WTC11 (cell line): Measurements from ENCODE around the gene AKAP9. TPM values are rescaled to one million over a fixed set of nuclear protein-coding genes. Genes with fewer than 3 reads are reported as not detected.

Experiments
- ATAC-seq: fragments of 200-7000 bp; cut with Tn5 transposase; 2 replicates; pipeline ENCODE4 v1.10.0; 2021; ENCODE audit warnings: mild to moderate bottlenecking, moderate library complexity
- CTCF ChIA-PET: fragments of 300-600 bp; sonication (Branson Sonifier 250); formaldehyde crosslinking; loops from one replicate; lab custom pipeline; 2021; ENCODE audit warnings: antibody characterized with exemption; lab: Charles Lee
- POLR2A ChIA-PET: fragments of 350-600 bp; sonication (Branson Sonifier 250); formaldehyde crosslinking; loops from one replicate; lab custom pipeline; 2021; ENCODE audit warnings: antibody characterized with exemption; lab: Charles Lee
- DNase-seq: peaks from one replicate; pipeline ENCODE4 v3.0.0; 2021; ENCODE audit warnings: low spot score
- H3K27ac Mint-ChIP-seq: 2 replicates; pipeline ENCODE4 v1.8.0; 2021; ENCODE audit warnings: mixed read lengths
- H3K27me3 Mint-ChIP-seq: 2 replicates; pipeline ENCODE4 v1.8.0; 2021; ENCODE audit warnings: low read depth, mild to moderate bottlenecking, moderate library complexity, mixed read lengths
- H3K36me3 Mint-ChIP-seq: 2 replicates; pipeline ENCODE4 v1.8.0; 2021; ENCODE audit warnings: mixed read lengths
- H3K4me1 Mint-ChIP-seq: 2 replicates; pipeline ENCODE4 v1.8.0; 2022; ENCODE audit warnings: mixed read lengths
- H3K4me3 Mint-ChIP-seq: 2 replicates; pipeline ENCODE4 v1.8.0; 2021; ENCODE audit warnings: mild to moderate bottlenecking, moderate library complexity, mixed read lengths
- H3K9me3 Mint-ChIP-seq: 2 replicates; pipeline ENCODE4 v1.8.0; 2021; ENCODE audit warnings: mixed read lengths
- CBFB ChIP-seq: sonication (generic); formaldehyde crosslinking; IDR thresholded peaks from 2 replicates; pipeline ENCODE4 v1.8.1; 2022; ENCODE audit warnings: mild to moderate bottlenecking, low read depth, missing genetic modification reagents
- FOXJ3 ChIP-seq: sonication (generic); formaldehyde crosslinking; IDR thresholded peaks from 2 replicates; pipeline ENCODE4 v1.9.0; 2021; ENCODE audit warnings: missing genetic modification reagents, mild to moderate bottlenecking, borderline replicate concordance
- GRHL2 ChIP-seq: fragments of 250-450 bp; sonication (Bioruptor Pico); IDR thresholded peaks from 2 replicates; pipeline ENCODE4 v1.8.0; 2022; ENCODE audit warnings: mild to moderate bottlenecking, moderate library complexity; ENCODE audit not compliant: insufficient replicate concordance, severe bottlenecking
- IRF2 ChIP-seq: sonication (generic); formaldehyde crosslinking; IDR thresholded peaks from 2 replicates; pipeline ENCODE4 v1.8.0; 2022; ENCODE audit warnings: low read depth, missing genetic modification reagents, borderline replicate concordance
- JAZF1 ChIP-seq: fragments of 250-450 bp; sonication (Bioruptor Pico); IDR thresholded peaks from 2 replicates; pipeline ENCODE4 v1.9.0; 2021; ENCODE audit warnings: moderate library complexity, mild to moderate bottlenecking, inconsistent platforms
- MXD4 ChIP-seq: fragments of 250-450 bp; sonication (Bioruptor Pico); IDR thresholded peaks from 2 replicates; pipeline ENCODE4 v1.8.0; 2021; ENCODE audit warnings: mild to moderate bottlenecking, moderate library complexity, borderline replicate concordance
- NR2C2 ChIP-seq: sonication (generic); formaldehyde crosslinking; IDR thresholded peaks from 2 replicates; pipeline ENCODE4 v1.8.0; 2022; ENCODE audit warnings: mild to moderate bottlenecking, missing genetic modification reagents
- RELA ChIP-seq: sonication (generic); formaldehyde crosslinking; IDR thresholded peaks from 2 replicates; pipeline ENCODE4 v1.8.1; 2022; ENCODE audit warnings: missing genetic modification reagents, mild to moderate bottlenecking, borderline replicate concordance
- ZNF121 ChIP-seq: sonication (generic); formaldehyde crosslinking; IDR thresholded peaks from 2 replicates; pipeline ENCODE4 v1.8.0; 2023; ENCODE audit warnings: missing genetic modification reagents
- ZNF138 ChIP-seq: sonication (generic); formaldehyde crosslinking; conservative IDR thresholded peaks from 2 replicates; pipeline ENCODE4 v1.8.1; 2022; ENCODE audit warnings: mild to moderate bottlenecking, moderate library complexity, missing genetic modification reagents
- ZNF219 ChIP-seq: sonication (generic); formaldehyde crosslinking; IDR thresholded peaks from 2 replicates; pipeline ENCODE4 v1.8.0; 2023; ENCODE audit warnings: missing genetic modification reagents, mild to moderate bottlenecking, borderline replicate concordance
- ZNF232 ChIP-seq: sonication (generic); formaldehyde crosslinking; IDR thresholded peaks from 2 replicates; pipeline ENCODE4 v1.8.0; 2022; ENCODE audit warnings: mild to moderate bottlenecking, missing genetic modification reagents
- ZNF416 ChIP-seq: fragments of 250-450 bp; sonication (Bioruptor Pico); IDR thresholded peaks from 2 replicates; pipeline ENCODE4 v1.9.0; 2021; ENCODE audit warnings: mild to moderate bottlenecking, inconsistent platforms
- total RNA-seq: library from RNA; stranded (reverse); gene quantifications from 3 replicates; pipeline ENCODE4 v1.2.3, GENCODE V29; 2021
- TF ChIP-seq, protein P1 (sequence below): sonication (generic); formaldehyde crosslinking; IDR thresholded peaks from 2 replicates; pipeline ENCODE4 v1.8.1; 2022; ENCODE audit warnings: mild to moderate bottlenecking, moderate library complexity, missing genetic modification reagents
- TF ChIP-seq, protein P2 (sequence below): sonication (generic); formaldehyde crosslinking; IDR thresholded peaks from 2 replicates; pipeline ENCODE4 v1.8.1; 2023; ENCODE audit warnings: mild to moderate bottlenecking, missing genetic modification reagents, borderline replicate concordance
- TF ChIP-seq, protein P3 (sequence below): fragments of 250-450 bp; sonication (Bioruptor Pico); IDR thresholded peaks from 2 replicates; pipeline ENCODE4 v1.9.0; 2021; ENCODE audit warnings: moderate library complexity, mild to moderate bottlenecking, inconsistent platforms, borderline replicate concordance
- TF ChIP-seq, protein P4 (sequence below): sonication (generic); formaldehyde crosslinking; IDR thresholded peaks from 2 replicates; pipeline ENCODE4 v1.8.1; 2022; ENCODE audit warnings: missing genetic modification reagents, borderline replicate concordance
- TF ChIP-seq, protein P5 (sequence below): sonication (generic); formaldehyde crosslinking; IDR thresholded peaks from 2 replicates; pipeline ENCODE4 v1.8.1; 2022; ENCODE audit warnings: low read depth, missing genetic modification reagents, borderline replicate concordance
- TF ChIP-seq, protein P6 (sequence below): fragments of 250-450 bp; sonication (Bioruptor Pico); IDR thresholded peaks from 2 replicates; pipeline ENCODE4 v1.9.0; 2021; ENCODE audit warnings: mild to moderate bottlenecking, borderline replicate concordance

AKAP9 gene
- total RNA-seq, 1 experiment from 2014 or later = 35.2 TPM

DNA sequence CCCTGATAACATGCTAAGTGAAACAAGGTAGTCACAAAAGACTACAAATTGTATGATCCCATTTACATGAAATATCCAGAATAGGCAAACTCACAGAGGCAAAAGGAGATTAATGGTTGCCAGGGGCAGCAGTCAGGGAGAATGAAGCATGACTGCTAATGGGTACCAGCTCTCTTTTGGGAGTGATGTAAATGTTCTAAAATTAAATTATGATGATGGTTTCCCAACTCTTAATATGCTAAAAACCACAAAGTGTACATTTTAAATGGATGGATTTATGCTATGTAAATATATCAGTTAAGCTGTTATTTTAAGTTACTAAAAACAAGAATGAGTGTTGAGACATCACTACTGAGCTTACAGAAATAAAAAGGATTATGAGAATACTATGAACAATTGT is 181.0 kb downstream of the AKAP9 start:
- CTCF ChIA-PET = no interaction called here
- Mint-ChIP-seq H3K9me3 (no peaks in the 10 kb centered on the region), H3K36me3 (peaks cover 80% of the 10 kb centered on the region), H3K4me3 (no peak overlapping the region), H3K27me3 (no peaks in the 10 kb centered on the region)
- no peak for DNase-seq
- POLR2A ChIA-PET = no interaction called here
- TF ChIP-seq, protein P1, sequence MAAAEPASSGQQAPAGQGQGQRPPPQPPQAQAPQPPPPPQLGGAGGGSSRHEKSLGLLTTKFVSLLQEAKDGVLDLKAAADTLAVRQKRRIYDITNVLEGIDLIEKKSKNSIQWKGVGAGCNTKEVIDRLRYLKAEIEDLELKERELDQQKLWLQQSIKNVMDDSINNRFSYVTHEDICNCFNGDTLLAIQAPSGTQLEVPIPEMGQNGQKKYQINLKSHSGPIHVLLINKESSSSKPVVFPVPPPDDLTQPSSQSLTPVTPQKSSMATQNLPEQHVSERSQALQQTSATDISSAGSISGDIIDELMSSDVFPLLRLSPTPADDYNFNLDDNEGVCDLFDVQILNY (CRISPR knock-in tag) = no peak
- TF ChIP-seq, protein P2, sequence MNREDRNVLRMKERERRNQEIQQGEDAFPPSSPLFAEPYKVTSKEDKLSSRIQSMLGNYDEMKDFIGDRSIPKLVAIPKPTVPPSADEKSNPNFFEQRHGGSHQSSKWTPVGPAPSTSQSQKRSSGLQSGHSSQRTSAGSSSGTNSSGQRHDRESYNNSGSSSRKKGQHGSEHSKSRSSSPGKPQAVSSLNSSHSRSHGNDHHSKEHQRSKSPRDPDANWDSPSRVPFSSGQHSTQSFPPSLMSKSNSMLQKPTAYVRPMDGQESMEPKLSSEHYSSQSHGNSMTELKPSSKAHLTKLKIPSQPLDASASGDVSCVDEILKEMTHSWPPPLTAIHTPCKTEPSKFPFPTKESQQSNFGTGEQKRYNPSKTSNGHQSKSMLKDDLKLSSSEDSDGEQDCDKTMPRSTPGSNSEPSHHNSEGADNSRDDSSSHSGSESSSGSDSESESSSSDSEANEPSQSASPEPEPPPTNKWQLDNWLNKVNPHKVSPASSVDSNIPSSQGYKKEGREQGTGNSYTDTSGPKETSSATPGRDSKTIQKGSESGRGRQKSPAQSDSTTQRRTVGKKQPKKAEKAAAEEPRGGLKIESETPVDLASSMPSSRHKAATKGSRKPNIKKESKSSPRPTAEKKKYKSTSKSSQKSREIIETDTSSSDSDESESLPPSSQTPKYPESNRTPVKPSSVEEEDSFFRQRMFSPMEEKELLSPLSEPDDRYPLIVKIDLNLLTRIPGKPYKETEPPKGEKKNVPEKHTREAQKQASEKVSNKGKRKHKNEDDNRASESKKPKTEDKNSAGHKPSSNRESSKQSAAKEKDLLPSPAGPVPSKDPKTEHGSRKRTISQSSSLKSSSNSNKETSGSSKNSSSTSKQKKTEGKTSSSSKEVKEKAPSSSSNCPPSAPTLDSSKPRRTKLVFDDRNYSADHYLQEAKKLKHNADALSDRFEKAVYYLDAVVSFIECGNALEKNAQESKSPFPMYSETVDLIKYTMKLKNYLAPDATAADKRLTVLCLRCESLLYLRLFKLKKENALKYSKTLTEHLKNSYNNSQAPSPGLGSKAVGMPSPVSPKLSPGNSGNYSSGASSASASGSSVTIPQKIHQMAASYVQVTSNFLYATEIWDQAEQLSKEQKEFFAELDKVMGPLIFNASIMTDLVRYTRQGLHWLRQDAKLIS = no peak
- TF ChIP-seq ZNF232 (CRISPR knock-in tag) = no peak
- TF ChIP-seq GRHL2 (CRISPR knock-in tag) = no peak
- no peak for TF ChIP-seq MXD4 (CRISPR knock-in tag)
- no peak for TF ChIP-seq CBFB
- TF ChIP-seq, protein P3, sequence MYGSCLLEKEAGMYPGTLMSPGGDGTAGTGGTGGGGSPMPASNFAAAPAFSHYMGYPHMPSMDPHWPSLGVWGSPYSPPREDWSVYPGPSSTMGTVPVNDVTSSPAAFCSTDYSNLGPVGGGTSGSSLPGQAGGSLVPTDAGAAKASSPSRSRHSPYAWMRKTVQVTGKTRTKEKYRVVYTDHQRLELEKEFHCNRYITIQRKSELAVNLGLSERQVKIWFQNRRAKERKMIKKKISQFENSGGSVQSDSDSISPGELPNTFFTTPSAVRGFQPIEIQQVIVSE (CRISPR knock-in tag) = no peak
- TF ChIP-seq ZNF121 (CRISPR knock-in tag) = no peak
- TF ChIP-seq RELA = no peak
- TF ChIP-seq, protein P4, sequence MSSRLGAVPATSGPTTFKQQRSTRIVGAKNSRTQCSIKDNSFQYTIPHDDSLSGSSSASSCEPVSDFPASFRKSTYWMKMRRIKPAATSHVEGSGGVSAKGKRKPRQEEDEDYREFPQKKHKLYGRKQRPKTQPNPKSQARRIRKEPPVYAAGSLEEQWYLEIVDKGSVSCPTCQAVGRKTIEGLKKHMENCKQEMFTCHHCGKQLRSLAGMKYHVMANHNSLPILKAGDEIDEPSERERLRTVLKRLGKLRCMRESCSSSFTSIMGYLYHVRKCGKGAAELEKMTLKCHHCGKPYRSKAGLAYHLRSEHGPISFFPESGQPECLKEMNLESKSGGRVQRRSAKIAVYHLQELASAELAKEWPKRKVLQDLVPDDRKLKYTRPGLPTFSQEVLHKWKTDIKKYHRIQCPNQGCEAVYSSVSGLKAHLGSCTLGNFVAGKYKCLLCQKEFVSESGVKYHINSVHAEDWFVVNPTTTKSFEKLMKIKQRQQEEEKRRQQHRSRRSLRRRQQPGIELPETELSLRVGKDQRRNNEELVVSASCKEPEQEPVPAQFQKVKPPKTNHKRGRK (CRISPR knock-in tag) = no peak
- TF ChIP-seq ZNF219 (CRISPR knock-in tag) = no peak
- no peak for TF ChIP-seq JAZF1 (CRISPR knock-in tag)
- TF ChIP-seq, protein P5, sequence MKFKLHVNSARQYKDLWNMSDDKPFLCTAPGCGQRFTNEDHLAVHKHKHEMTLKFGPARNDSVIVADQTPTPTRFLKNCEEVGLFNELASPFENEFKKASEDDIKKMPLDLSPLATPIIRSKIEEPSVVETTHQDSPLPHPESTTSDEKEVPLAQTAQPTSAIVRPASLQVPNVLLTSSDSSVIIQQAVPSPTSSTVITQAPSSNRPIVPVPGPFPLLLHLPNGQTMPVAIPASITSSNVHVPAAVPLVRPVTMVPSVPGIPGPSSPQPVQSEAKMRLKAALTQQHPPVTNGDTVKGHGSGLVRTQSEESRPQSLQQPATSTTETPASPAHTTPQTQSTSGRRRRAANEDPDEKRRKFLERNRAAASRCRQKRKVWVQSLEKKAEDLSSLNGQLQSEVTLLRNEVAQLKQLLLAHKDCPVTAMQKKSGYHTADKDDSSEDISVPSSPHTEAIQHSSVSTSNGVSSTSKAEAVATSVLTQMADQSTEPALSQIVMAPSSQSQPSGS (CRISPR knock-in tag) = no peak
- no peak for TF ChIP-seq NR2C2 (CRISPR knock-in tag)
- TF ChIP-seq, protein P6, sequence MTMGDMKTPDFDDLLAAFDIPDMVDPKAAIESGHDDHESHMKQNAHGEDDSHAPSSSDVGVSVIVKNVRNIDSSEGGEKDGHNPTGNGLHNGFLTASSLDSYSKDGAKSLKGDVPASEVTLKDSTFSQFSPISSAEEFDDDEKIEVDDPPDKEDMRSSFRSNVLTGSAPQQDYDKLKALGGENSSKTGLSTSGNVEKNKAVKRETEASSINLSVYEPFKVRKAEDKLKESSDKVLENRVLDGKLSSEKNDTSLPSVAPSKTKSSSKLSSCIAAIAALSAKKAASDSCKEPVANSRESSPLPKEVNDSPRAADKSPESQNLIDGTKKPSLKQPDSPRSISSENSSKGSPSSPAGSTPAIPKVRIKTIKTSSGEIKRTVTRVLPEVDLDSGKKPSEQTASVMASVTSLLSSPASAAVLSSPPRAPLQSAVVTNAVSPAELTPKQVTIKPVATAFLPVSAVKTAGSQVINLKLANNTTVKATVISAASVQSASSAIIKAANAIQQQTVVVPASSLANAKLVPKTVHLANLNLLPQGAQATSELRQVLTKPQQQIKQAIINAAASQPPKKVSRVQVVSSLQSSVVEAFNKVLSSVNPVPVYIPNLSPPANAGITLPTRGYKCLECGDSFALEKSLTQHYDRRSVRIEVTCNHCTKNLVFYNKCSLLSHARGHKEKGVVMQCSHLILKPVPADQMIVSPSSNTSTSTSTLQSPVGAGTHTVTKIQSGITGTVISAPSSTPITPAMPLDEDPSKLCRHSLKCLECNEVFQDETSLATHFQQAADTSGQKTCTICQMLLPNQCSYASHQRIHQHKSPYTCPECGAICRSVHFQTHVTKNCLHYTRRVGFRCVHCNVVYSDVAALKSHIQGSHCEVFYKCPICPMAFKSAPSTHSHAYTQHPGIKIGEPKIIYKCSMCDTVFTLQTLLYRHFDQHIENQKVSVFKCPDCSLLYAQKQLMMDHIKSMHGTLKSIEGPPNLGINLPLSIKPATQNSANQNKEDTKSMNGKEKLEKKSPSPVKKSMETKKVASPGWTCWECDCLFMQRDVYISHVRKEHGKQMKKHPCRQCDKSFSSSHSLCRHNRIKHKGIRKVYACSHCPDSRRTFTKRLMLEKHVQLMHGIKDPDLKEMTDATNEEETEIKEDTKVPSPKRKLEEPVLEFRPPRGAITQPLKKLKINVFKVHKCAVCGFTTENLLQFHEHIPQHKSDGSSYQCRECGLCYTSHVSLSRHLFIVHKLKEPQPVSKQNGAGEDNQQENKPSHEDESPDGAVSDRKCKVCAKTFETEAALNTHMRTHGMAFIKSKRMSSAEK (CRISPR knock-in tag) = no peak
- TF ChIP-seq FOXJ3 (CRISPR knock-in tag) = no peak
- no peak for TF ChIP-seq ZNF138 (CRISPR knock-in tag)
- TF ChIP-seq IRF2 (CRISPR knock-in tag) = no peak
- TF ChIP-seq ZNF416 (CRISPR knock-in tag) = no peak
- TF ChIP-seq, all 79 proteins: peak for 0
- no peak overlapping the region for H3K27ac Mint-ChIP-seq
- no peaks in the 10 kb centered on the region for H3K4me1 Mint-ChIP-seq
- ATAC-seq = no peak
